Mononuclear cell (primary cell): ENCODE results near the gene SZT2. TPM values are rescaled to one million over a fixed set of nuclear protein-coding genes. Genes with fewer than 3 reads are reported as not detected.

ENCODE experiments used
- H3K27me3 ChIP-seq: 2 replicates; pipeline ENCODE4 v1.6.0; 2011; ENCODE audit warnings: low read length, control low read depth; ENCODE audit not compliant: insufficient read depth
- H3K4me1 ChIP-seq: 2 replicates; pipeline ENCODE4 v1.5.1; 2011; ENCODE audit warnings: mild to moderate bottlenecking, low read length, control low read depth; ENCODE audit not compliant: insufficient read depth
- H3K4me3 ChIP-seq: 2 replicates; pipeline ENCODE4 v1.5.1; 2011; ENCODE audit warnings: mild to moderate bottlenecking, low read length, moderate library complexity
- H3K9me3 ChIP-seq: 2 replicates; pipeline ENCODE4 v1.5.1; 2011; ENCODE audit warnings: low read depth, mild to moderate bottlenecking, control low read depth, low read length
- total RNA-seq: library from RNA; depleted of rRNA; stranded (reverse); fragments of >200 nt; gene quantifications from one replicate; pipeline ENCODE4 v1.2.3, GENCODE V29; 2012

Gene SZT2
- total RNA-seq, 1 donor: 26.9 TPM

DNA sequence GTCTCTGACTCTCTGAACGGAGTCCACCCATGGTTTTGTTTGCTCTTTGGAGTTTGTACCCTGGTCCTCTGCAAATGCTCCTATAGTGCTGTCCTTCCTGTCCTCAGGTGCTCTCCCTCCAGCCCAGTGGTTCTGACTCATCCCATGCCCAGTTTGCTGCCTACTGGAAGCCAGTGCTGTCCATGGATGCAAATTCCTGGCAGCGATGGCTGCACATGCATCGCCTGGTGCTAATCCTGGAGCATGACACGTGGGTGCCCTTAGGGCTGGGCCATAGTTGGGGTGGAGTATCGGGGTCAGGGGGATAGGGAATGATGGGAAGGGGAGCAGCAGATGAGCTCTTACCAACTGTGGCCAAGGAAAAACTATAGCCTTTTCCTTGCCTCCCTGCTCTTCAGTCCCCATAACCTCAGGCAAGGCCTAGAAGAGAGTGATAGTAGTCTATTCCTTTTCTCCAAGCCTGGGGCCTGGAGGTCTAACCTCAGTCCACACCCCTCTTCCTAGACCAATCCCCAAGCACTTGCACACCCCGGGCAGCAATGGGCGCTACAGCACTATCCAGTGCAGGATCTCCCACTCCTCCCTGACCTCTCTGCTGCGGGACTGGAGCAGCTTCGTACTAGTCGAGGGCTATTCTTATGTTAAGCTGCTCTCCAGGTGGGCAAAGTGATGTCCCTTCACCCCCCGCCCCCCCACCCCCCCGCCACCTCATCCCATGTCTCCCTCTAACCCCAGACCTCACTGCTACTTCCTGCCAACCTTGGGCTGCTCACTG lies 32.5 kb downstream of the SZT2 start:
- Histone ChIP-seq H3K4me3 (no peak overlapping the region), H3K9me3 (no peaks in the 10 kb centered on the region), H3K4me1 (no peaks in the 10 kb centered on the region), H3K27me3 (no peaks in the 10 kb centered on the region)

DNA sequence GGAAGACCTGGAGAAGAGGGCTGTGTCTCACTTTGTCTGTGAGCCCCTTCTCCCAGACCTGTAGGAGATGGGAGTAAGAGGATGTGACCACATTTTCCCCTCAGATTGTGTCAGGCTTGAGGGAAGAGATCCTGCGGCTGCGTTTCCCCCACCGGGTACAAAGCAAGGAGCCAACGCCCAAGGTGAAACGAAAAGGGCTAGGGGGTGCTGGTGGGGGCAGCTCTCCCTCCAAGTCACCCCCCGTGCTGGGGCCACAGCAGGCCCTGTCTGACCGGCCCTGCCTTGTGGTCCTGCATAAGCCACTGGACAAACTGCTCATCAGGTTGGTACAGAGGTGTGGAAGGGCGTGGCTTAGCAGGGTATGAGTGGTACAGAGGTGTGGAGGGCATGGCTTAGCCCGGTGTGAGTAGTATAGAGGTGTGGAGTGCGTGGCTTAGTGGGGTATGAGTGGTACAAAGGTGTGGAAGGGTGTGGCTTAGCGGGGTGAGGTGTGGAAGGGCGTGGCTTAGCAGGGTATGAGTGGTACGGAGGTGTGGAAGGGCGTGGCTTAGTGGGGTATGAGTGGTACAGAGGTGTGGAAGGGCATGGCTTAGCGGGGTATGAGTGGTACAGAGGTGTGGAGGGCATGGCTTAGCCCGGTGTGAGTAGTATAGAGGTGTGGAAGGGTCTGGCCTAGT lies 33.4 kb downstream of the SZT2 start:
- Histone ChIP-seq H3K9me3 (no peaks in the 10 kb centered on the region), H3K4me3 (no peak overlapping the region), H3K4me1 (no peaks in the 10 kb centered on the region), H3K27me3 (no peaks in the 10 kb centered on the region)

DNA sequence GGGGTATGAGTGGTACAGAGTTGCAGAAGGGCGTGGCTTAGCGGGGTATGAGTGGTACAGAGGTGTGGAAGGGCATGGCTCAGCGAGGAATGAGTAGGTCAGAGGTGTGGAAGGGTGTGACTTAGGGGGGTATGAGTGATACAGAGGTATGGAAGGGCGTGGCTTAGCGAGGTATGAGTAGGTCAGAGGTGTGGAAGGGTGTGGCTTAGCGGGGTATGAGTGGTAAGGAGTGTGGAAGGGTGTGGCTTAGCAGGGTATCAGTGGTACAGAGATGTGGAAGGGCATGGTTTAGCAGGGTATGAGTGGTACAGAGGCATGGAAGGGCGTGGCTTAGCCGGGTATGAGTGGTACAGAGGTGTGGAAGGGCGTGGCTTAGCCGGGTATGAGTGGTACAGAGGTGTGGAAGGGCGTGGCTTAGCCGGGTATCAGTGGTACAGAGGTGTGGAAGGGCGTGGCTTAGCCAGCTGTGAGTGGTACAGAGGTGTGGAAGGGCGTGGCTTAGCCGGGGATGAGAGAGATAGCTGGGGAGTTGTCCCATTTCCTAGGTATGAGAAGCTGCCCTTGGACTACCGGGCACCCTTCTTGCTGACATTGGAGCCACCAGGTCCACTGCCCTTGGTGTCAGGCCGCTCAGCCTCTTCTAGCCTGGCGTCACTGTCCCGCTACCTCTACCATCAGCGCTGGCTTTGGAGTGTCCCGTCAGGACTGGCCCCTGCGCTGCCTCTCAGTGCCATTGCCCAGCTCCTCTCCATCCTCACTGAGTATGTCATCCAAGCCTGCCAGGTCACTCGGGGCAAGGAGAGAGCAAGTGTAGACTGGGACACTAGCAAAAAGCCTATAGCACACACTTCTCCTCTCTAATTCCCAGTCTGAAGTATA lies 34.2 kb downstream of the SZT2 start:
- Histone ChIP-seq H3K9me3 (no peaks in the 10 kb centered on the region), H3K4me3 (no peak overlapping the region), H3K27me3 (no peaks in the 10 kb centered on the region), H3K4me1 (no peaks in the 10 kb centered on the region)

DNA sequence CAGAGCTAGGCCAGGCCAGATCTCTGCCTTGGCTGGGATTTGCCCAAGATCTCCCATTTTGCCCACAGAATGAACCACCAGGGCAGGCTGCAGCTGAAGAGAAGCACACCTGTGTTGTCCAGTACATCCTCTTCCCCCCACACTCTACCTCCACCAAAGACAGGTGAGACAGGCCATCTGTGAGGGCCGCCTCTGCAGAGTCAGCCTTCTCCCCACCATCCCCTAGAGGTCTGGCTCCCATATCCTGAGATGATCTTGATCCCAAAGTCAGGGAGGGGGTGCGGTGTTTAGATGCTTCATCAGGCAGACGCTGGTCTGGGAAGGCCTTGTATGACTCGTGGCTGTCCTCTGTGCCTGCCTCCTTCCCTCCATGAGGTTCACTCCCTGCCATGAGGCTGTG lies 35.3 kb downstream of the SZT2 start:
- Histone ChIP-seq H3K4me1 (no peaks in the 10 kb centered on the region), H3K4me3 (no peak overlapping the region), H3K27me3 (no peaks in the 10 kb centered on the region), H3K9me3 (no peaks in the 10 kb centered on the region)

DNA sequence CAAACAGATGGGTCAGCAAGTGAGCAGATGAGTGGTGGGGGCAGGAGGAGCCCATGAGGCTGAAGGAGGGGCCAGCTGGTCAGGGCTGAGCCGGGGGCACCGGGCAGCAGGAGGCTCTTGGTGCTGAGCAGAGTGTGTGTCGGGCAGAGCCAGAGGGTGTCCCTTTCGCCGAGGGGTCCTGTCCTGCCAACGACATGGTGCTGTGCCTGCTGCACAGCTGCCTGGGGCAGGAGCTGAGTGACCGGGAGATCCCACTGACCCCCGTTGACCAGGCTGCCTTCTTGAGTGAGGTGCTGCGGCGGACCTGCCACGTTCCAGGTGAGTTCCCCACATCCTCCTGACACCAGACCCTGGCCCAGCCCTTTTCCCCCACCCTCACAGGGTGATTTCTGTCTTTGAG lies 36.5 kb downstream of the SZT2 start:
- Histone ChIP-seq H3K4me3 (no peak overlapping the region), H3K4me1 (no peaks in the 10 kb centered on the region), H3K27me3 (no peaks in the 10 kb centered on the region), H3K9me3 (no peaks in the 10 kb centered on the region)

GRCh38 chr1:43427524-43427923 lies 37.8 kb downstream of the SZT2 start:
- H3K4me1 ChIP-seq: no peaks in the 10 kb centered on the region

GRCh38 chr1:43427941-43428340 lies 38.2 kb downstream of the SZT2 start:
- H3K4me3 ChIP-seq: no peak overlapping the region
- no peaks in the 10 kb centered on the region for H3K4me1 ChIP-seq
- no peaks in the 10 kb centered on the region for H3K27me3 ChIP-seq
- no peaks in the 10 kb centered on the region for H3K9me3 ChIP-seq

More at GRCh38 chr1:43427524-43427923, 37.8 kb downstream of the SZT2 start:
- no peaks in the 10 kb centered on the region for H3K9me3 ChIP-seq
- H3K4me3 ChIP-seq: no peak overlapping the region
- H3K27me3 ChIP-seq: no peaks in the 10 kb centered on the region

DNA sequence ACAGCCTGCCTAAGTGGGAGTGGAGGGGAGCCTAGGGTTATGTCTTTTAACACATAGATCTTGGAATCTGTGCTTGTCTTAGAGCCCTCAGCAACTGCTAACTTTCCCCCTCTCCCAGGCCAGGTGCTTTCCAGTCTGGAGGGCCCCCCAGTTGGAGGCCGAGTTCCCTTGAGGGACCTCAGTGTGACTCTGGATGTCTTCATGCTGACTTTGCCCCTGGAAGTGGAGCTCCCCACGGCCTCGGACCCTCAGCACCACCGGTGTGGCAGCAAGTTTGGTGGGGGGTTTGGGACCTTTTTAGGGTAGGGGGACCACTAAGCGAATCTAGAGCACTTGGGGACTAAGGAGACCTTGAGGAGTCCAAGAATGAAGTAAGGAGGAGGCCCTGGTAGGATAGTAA lies 41.1 kb downstream of the SZT2 start:
- no peaks in the 10 kb centered on the region for H3K4me1 ChIP-seq
- H3K9me3 ChIP-seq: no peaks in the 10 kb centered on the region
- no peaks in the 10 kb centered on the region for H3K27me3 ChIP-seq
- H3K4me3 ChIP-seq: no peak overlapping the region

- Histone ChIP-seq H3K27me3 (no peaks in the 10 kb centered on the region), H3K9me3 (no peaks in the 10 kb centered on the region), H3K4me3 (no peak overlapping the region)
These were observed 42.0 kb downstream of the SZT2 start for GRCh38 chr1:43431676-43432075.

DNA sequence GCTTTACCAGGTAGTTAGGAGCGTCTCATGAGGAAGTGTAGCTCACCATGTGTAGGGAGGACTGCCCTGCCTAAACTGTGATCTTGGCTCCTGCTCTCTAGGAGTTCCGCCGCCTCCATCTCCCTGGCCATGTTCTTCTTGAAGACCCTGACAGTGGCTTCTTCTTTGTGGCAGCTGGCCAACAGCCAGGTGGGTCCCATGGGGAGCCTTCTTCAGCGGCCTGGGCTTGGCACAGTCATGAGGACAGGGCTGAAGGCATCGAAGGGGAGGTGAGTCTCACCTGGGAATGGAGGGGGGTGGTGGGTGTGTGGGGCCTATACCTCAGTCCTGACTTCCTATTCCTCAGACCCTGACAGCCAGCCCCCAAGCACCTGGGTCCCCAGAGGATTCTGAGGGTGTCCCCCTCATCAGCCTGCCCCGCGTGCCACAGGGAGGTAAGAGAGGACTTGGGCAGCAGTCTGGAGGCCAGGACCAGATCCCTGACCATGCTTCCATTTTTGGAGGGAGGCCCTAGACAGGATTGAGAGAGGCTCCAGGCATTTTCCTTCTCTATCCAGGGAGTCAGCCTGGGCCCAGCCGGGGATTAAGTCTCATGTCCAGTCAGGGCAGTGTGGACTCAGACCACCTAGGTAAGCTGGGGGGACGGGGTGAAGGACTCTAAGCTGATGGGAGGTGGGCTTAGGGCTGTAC lies 42.6 kb downstream of the SZT2 start:
- H3K9me3 ChIP-seq: no peaks in the 10 kb centered on the region
- no peaks in the 10 kb centered on the region for H3K27me3 ChIP-seq
- H3K4me1 ChIP-seq: no peaks in the 10 kb centered on the region
- H3K4me3 ChIP-seq: no peak overlapping the region

More at GRCh38 chr1:43431676-43432075, 42.0 kb downstream of the SZT2 start:
- no peaks in the 10 kb centered on the region for H3K4me1 ChIP-seq

- H3K4me1 ChIP-seq: no peaks in the 10 kb centered on the region
- H3K9me3 ChIP-seq: no peaks in the 10 kb centered on the region
- H3K27me3 ChIP-seq: no peaks in the 10 kb centered on the region
- no peak overlapping the region for H3K4me3 ChIP-seq
These were observed 43.2 kb downstream of the SZT2 start for GRCh38 chr1:43432907-43433306.

- Histone ChIP-seq H3K4me3 (no peak overlapping the region), H3K9me3 (no peaks in the 10 kb centered on the region), H3K4me1 (no peaks in the 10 kb centered on the region), H3K27me3 (no peaks in the 10 kb centered on the region)
These were observed 44.6 kb downstream of the SZT2 start for GRCh38 chr1:43434256-43434655.

DNA sequence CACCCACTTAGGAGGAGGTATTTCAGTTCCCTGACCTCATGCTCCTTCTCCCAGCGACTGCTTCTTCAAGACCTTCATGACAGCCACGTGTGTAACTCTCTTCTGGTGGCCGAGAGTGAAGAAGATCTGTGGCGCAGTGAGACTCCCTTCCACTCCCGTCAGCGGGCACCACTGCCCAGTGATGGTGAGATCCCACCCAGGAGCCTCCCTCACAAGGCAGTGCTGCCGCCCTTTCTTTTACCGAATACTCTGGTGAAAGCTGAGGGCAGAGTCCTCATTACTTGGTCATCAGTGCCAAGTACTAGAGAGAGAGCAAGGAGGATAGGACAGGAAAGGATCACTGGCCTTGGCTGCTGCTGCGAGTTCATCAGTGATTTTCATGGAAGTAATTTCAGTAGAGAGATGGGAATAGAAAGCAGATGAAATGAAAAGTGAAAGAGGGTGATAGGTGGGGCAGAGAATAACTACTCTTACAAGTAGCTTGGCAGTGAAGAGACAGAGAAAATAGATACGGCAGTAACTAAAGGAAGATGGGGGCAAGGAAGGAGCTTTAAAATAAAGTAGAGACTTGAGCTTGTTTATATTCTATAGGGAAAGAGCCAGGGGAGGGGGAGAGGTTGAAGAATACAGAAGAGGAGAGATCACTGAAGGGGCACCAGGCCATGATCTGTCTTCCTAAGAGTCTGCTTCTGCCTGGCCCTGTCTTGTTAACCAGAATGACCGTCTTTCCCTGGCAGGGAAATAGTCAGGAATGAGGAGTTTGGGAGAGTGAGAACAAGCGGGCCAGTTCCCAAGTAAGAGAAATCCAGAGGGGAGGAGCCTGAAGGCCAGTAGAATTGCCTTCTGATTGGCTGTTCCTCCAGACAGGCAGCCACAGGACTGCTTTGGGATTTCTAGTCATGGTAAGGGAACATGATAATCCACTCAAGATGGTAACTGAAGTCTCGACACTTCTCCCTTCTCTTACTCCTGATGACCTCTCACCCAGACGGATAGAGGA lies 45.7 kb downstream of the SZT2 start:
- H3K4me1 ChIP-seq: no peaks in the 10 kb centered on the region
- H3K9me3 ChIP-seq: no peaks in the 10 kb centered on the region

GRCh38 chr1:43436371-43436770 lies 46.7 kb downstream of the SZT2 start:
- no peaks in the 10 kb centered on the region for H3K27me3 ChIP-seq
- H3K4me3 ChIP-seq: no peak overlapping the region
- H3K4me1 ChIP-seq: no peaks in the 10 kb centered on the region
- no peaks in the 10 kb centered on the region for H3K9me3 ChIP-seq

More for the DNA sequence above, 45.7 kb downstream of the SZT2 start:
- Histone ChIP-seq H3K4me3 (no peak overlapping the region), H3K27me3 (no peaks in the 10 kb centered on the region)
